HepG2 (cell line): ENCODE results near the gene ZNF217. TPM values are rescaled to one million over a fixed set of nuclear protein-coding genes. Genes with fewer than 3 reads are reported as not detected.
A peak's percentile ranks its signal among the peaks of the same experiment; 100 is the strongest.

Experiments used
- DZIP1 ChIP-seq: sonication (generic); formaldehyde crosslinking; IDR thresholded peaks from 2 replicates; pipeline ENCODE4 v1.5.0; 2020; ENCODE audit warnings: mild to moderate bottlenecking, missing genetic modification reagents
- GABPA ChIP-seq, 2 experiments: IDR thresholded peaks; 2 replicates each; pipeline ENCODE4 v1.6.1; 2011 to 2016; ENCODE audit warnings: low read depth in 2 of 2, low read length in 1 of 2, missing biosample characterization in 1 of 2, missing genetic modification characterization in 1 of 2
- HIC2 ChIP-seq: sonication (generic); formaldehyde crosslinking; IDR thresholded peaks from 2 replicates; pipeline ENCODE4 v1.9.0; 2022; ENCODE audit warnings: low read depth, missing genetic modification reagents
- HNRNPUL1 ChIP-seq: fragments of 200-400 bp; formaldehyde crosslinking; IDR thresholded peaks from 2 replicates; pipeline ENCODE4 v1.6.1; 2017; ENCODE audit warnings: low read depth, mild to moderate bottlenecking, low read length, moderate library complexity
- MAF1 ChIP-seq: sonication (generic); formaldehyde crosslinking; IDR thresholded peaks from 2 replicates; pipeline ENCODE4 v1.5.0; 2020; ENCODE audit warnings: missing genetic modification reagents, borderline replicate concordance
- MEF2D ChIP-seq: sonication (generic); formaldehyde crosslinking; IDR thresholded peaks from 2 replicates; pipeline ENCODE4 v1.5.1; 2020; ENCODE audit warnings: mild to moderate bottlenecking, missing genetic modification reagents
- MLX ChIP-seq: IDR thresholded peaks from 2 replicates; pipeline ENCODE4 v1.6.1; 2016
- PCBP1 ChIP-seq: fragments of 200-400 bp; formaldehyde crosslinking; IDR thresholded peaks from 2 replicates; pipeline ENCODE4 v1.6.1; 2017; ENCODE audit warnings: mild to moderate bottlenecking, low read depth, low read length, borderline replicate concordance
- PHF8 ChIP-seq: sonication (generic); formaldehyde crosslinking; IDR thresholded peaks from 2 replicates; pipeline ENCODE4 v1.5.0; 2020; ENCODE audit warnings: missing genetic modification reagents
- PRDM10 ChIP-seq: sonication (generic); formaldehyde crosslinking; IDR thresholded peaks from 2 replicates; pipeline ENCODE4 v1.4.0; 2020; ENCODE audit warnings: low read depth, missing genetic modification reagents
- SOX6 ChIP-seq, 2 experiments: fragments of 450-650 bp in 1 of 2; sonication (generic) in 1 of 2; formaldehyde crosslinking in 1 of 2; IDR thresholded peaks; 2 replicates each; pipeline versions ENCODE4 v1.4.0 to v1.6.1; 2017 to 2020; ENCODE audit warnings: antibody characterized with exemption in 1 of 2, mild to moderate bottlenecking in 1 of 2, missing genetic modification reagents in 1 of 2
- ZFX ChIP-seq: sonication (generic); formaldehyde crosslinking; IDR thresholded peaks from 2 replicates; pipeline ENCODE4 v1.4.0; 2020; ENCODE audit warnings: mild to moderate bottlenecking, low read depth, missing genetic modification reagents, moderate library complexity
- ZKSCAN1 ChIP-seq: fragments of 150-350 bp; IDR thresholded peaks from 2 replicates; pipeline ENCODE4 v1.6.1; 2014; ENCODE audit warnings: low read length
- ZNF205 ChIP-seq: IDR thresholded peaks from 2 replicates; pipeline ENCODE4 v1.6.1; 2018; ENCODE audit warnings: missing biosample characterization, missing genetic modification reagents
- ZNF30 ChIP-seq: sonication (generic); formaldehyde crosslinking; IDR thresholded peaks from 2 replicates; pipeline ENCODE4 v1.5.0; 2020; ENCODE audit warnings: mild to moderate bottlenecking, missing genetic modification reagents
- ZNF619 ChIP-seq: sonication (generic); formaldehyde crosslinking; IDR thresholded peaks from 2 replicates; pipeline ENCODE4 v1.4.0; 2020; ENCODE audit warnings: mild to moderate bottlenecking, missing genetic modification reagents
- ZNF660 ChIP-seq: sonication (generic); formaldehyde crosslinking; IDR thresholded peaks from 2 replicates; pipeline ENCODE4 v1.5.1; 2020; ENCODE audit warnings: mild to moderate bottlenecking, low read depth, missing genetic modification reagents, borderline replicate concordance
- ZNF746 ChIP-seq: sonication (generic); formaldehyde crosslinking; IDR thresholded peaks from 2 replicates; pipeline ENCODE4 v1.8.0; 2022; ENCODE audit warnings: mild to moderate bottlenecking, missing genetic modification reagents
- ZSCAN31 ChIP-seq: sonication (generic); formaldehyde crosslinking; IDR thresholded peaks from 2 replicates; pipeline ENCODE4 v1.5.0; 2020; ENCODE audit warnings: low read depth, mild to moderate bottlenecking, missing genetic modification reagents
- polyA plus RNA-seq, 8 experiments: library from polyadenylated mRNA; depleted of rRNA in 3 of 8; stranded (reverse) in 7 of 8; unstranded in 1 of 8; fragments of >200 nt; fragmentation: Illumina TruSeq in 4 of 8; extraction: Trizol in 4 of 8; gene quantifications; 2 replicates each; pipeline versions ENCODE4 v1.2.1 to v1.2.3, GENCODE V29; 2011 to 2016; ENCODE audit warnings: low read depth in 4 of 8, missing spikeins in 1 of 8, mixed read lengths in 1 of 8; ENCODE audit not compliant: insufficient read depth in 1 of 8
- total RNA-seq, 5 experiments: library from RNA; depleted of rRNA; stranded (reverse); fragments of >200 nt; fragmentation: Illumina TruSeq; extraction: Trizol; gene quantifications; 2 replicates each; pipeline ENCODE4 v1.2.3, GENCODE V29; 2016; ENCODE audit warnings: low read depth in 1 of 5

Gene ZNF217
- total and polyA plus RNA-seq, 2 of the 13 experiments (the other 11 are each of a cell fraction or from before 2014, with no cell fraction given): 22.3 to 29.8 TPM

- TF ChIP-seq HNRNPUL1 (no peak), ZSCAN31 (CRISPR knock-in tag) (no peak), MAF1 (CRISPR knock-in tag) (0 out of 2 replicates have a peak, but pooled peaks have one; percentile 2), ZFX (CRISPR knock-in tag) (no peak), GABPA (IDR thresholded peaks at IDR 0.05; ENCODE audit: low read depth, low read length) (no peak), GABPA (CRISPR knock-in tag; IDR thresholded peaks at IDR 0.05; ENCODE audit: low read depth) (no peak), ZNF30 (no peak), MEF2D (no peak), ZNF746 (CRISPR knock-in tag) (peak; percentile 47; the same call in 1 of the 2 replicates), ZKSCAN1 (no peak), PCBP1 (no peak), ZNF205 (CRISPR knock-in tag) (no peak), HIC2 (no peak), PRDM10 (CRISPR knock-in tag) (0 out of 2 replicates have a peak, but pooled peaks have one; percentile 37), MLX (CRISPR knock-in tag) (no peak), SOX6 (IDR thresholded peaks at IDR 0.05) (no peak), SOX6 (CRISPR knock-in tag; IDR thresholded peaks at IDR 0.05) (no peak), DZIP1 (CRISPR knock-in tag) (no peak), PHF8 (CRISPR knock-in tag) (no peak), ZNF619 (CRISPR knock-in tag) (no peak), ZNF660 (no peak)
Measured at GRCh38 chr20:53578492-53579222, 15.0 kb downstream of the ZNF217 start (continued).
